Measurements from ENCODE around the gene SLC2A1.
A peak's percentile ranks its signal among the peaks of the same experiment; 100 is the strongest.

The SLC2A1 gene

DNA sequence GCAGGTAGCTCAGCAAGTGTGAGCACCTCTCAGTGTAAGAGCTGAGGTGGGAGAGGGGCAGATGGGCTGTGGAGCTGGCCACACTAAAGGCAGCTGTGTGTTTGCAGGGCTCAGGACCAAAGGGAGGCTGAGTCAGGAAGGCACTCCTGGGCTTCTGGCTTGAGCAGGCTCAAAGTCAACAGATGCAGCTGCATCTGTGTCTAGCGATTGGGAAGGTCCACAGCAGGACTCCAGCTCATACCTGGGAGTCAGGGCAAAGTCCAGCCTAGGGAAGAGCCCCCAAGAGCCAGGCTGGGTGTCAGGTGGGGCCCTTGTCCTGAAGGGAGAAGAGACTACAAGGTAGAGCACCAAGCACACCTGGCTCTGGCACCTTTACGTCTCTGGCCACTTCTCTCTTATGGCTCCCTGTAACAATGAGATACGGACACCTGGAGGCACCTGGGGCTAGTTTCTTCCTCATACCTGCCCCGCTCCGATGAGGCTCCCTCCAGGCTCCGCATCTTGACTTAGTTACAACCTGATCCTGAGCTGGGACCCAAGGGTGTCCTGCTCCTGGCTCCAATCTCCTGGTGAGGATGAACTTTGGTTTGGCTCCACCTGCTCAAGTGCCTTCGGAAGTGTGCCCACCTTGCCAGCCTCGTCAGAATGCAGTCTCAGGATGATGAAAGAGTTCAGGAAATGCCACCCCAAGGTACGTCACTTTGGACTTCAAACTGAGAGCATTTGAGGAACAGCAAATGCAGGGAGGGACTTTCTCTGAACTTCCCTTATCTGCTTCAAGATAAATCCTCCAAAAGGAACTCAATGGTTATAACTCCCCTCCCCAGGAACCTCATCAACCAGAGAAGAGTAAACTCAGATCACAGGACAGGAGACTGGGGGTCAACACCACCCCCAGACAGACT, 21.5 kb upstream of the SLC2A1 start:
- Histone ChIP-seq H3K4me2 (ENCODE audit: low read length) (no peak overlapping the region), H3K23ac (ENCODE audit: low read length) (no peak overlapping the region), H2BK5ac (ENCODE audit: low read depth, low read length, poor library complexity) (no peak overlapping the region), H4K8ac (ENCODE audit: low read depth, low read length) (no peak overlapping the region), H2BK12ac (ENCODE audit: low read length) (peak overlapping the region; percentile 37), H2BK120ac (ENCODE audit: insufficient read depth, low read length, poor library complexity) (peak overlapping the region; percentile 4), H3K4ac (ENCODE audit: low read depth, low read length) (no peak overlapping the region), H3K27ac (ENCODE audit: low read depth, low read length) (no peak overlapping the region), H3K27me3 (ENCODE audit: insufficient read depth, low read length) (no peaks in the 10 kb centered on the region), H4K12ac (ENCODE audit: low read depth, low read length) (no peak overlapping the region), H3K4me1 (ENCODE audit: control insufficient read depth in 1 of 2, insufficient read depth in 2 of 2, low read length in 2 of 2) (peaks cover 4 to 12% of the 10 kb centered on the region in 2 experiments), H3K79me2 (ENCODE audit: control insufficient read depth, insufficient read depth, low read length, poor library complexity) (no peaks in the 10 kb centered on the region), H3K4me3 (ENCODE audit: low read depth, low read length) (no peak overlapping the region), H2AK5ac (ENCODE audit: low read length) (peak overlapping the region; percentile 28), H2AFZ (ENCODE audit: insufficient read depth, low read length, poor library complexity) (no peak overlapping the region), H3K79me1 (ENCODE audit: low read length) (peaks cover 8% of the 10 kb centered on the region), H3K14ac (ENCODE audit: low read length) (no peak overlapping the region), H3K18ac (ENCODE audit: low read length) (no peak overlapping the region), H3K36me3 (ENCODE audit: control insufficient read depth in 1 of 2, insufficient read depth in 2 of 2, low read length in 2 of 2) (peaks cover 0 to 1% of the 10 kb centered on the region in 2 experiments), H3K9ac (ENCODE audit: low read length) (no peak overlapping the region), H4K91ac (ENCODE audit: low read depth, low read length) (peak overlapping the region; percentile 25), H3K9me3 (ENCODE audit: insufficient read depth, low read depth, low read length) (no peaks in the 10 kb centered on the region)
- DNase-seq, result peak; percentile 42 to 56
- WGBS (ENCODE audit: extremely low coverage, insufficient coverage, insufficient read length), result no CpG with 5 or more reads among the region's 9 CpGs

DNA sequence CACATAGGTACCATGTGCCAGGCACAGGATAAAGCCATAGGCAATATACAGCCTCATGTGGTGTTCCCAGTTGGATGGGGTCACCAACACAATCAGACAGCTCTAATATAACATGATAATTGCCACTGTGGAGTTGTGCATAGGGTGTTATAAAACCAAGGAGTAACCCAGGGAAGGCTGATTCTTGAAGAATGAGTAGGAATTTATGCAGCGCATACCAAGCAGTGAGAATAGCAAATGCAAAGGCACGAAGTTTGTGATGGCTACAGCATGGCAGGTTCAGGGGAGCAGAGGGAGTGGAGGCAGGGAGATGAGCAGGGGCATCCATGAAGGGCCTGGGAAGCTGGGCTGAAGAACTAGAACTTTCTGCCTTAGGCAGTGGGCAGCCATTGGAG, 20.4 kb upstream of the SLC2A1 start:
- H3K27me3 ChIP-seq (ENCODE audit: insufficient read depth, low read length), result no peaks in the 10 kb centered on the region
- H3K4me2 ChIP-seq (ENCODE audit: low read length), result no peak overlapping the region
- no peak overlapping the region for H3K14ac ChIP-seq (ENCODE audit: low read length)
- H3K18ac ChIP-seq (ENCODE audit: low read length), result no peak overlapping the region
- H3K9me3 ChIP-seq (ENCODE audit: insufficient read depth, low read depth, low read length), result no peaks in the 10 kb centered on the region
- H2BK5ac ChIP-seq (ENCODE audit: low read depth, low read length, poor library complexity), result no peak overlapping the region
- H3K36me3 ChIP-seq (ENCODE audit: control insufficient read depth in 1 of 2, insufficient read depth in 2 of 2, low read length in 2 of 2), result no peaks in the 10 kb centered on the region
- H3K9ac ChIP-seq (ENCODE audit: low read length), result no peak overlapping the region
- no peak overlapping the region for H3K4me3 ChIP-seq (ENCODE audit: low read depth, low read length)
- no peak overlapping the region for H2BK120ac ChIP-seq (ENCODE audit: insufficient read depth, low read length, poor library complexity)
- H3K79me2 ChIP-seq (ENCODE audit: control insufficient read depth, insufficient read depth, low read length, poor library complexity), result no peaks in the 10 kb centered on the region
- peak overlapping the region; percentile 1 for H4K91ac ChIP-seq (ENCODE audit: low read depth, low read length)
- peak overlapping the region; percentile 31 for H2BK12ac ChIP-seq (ENCODE audit: low read length)
- H3K79me1 ChIP-seq (ENCODE audit: low read length), result peaks cover 10% of the 10 kb centered on the region
- H3K4ac ChIP-seq (ENCODE audit: low read depth, low read length), result no peak overlapping the region
- no peak overlapping the region for H3K23ac ChIP-seq (ENCODE audit: low read length)
- H2AK5ac ChIP-seq (ENCODE audit: low read length), result no peak overlapping the region
- WGBS (ENCODE audit: extremely low coverage, insufficient coverage, insufficient read length), result no CpG with 5 or more reads among the region's 2 CpGs
- H2AFZ ChIP-seq (ENCODE audit: insufficient read depth, low read length, poor library complexity), result no peak overlapping the region
- H4K8ac ChIP-seq (ENCODE audit: low read depth, low read length), result no peak overlapping the region
- H4K12ac ChIP-seq (ENCODE audit: low read depth, low read length), result no peak overlapping the region
- no peak for DNase-seq
- no peak overlapping the region for H3K27ac ChIP-seq (ENCODE audit: low read depth, low read length)
- H3K4me1 ChIP-seq (ENCODE audit: control insufficient read depth in 1 of 2, insufficient read depth in 2 of 2, low read length in 2 of 2), result peaks cover 4 to 12% of the 10 kb centered on the region in 2 experiments

DNA sequence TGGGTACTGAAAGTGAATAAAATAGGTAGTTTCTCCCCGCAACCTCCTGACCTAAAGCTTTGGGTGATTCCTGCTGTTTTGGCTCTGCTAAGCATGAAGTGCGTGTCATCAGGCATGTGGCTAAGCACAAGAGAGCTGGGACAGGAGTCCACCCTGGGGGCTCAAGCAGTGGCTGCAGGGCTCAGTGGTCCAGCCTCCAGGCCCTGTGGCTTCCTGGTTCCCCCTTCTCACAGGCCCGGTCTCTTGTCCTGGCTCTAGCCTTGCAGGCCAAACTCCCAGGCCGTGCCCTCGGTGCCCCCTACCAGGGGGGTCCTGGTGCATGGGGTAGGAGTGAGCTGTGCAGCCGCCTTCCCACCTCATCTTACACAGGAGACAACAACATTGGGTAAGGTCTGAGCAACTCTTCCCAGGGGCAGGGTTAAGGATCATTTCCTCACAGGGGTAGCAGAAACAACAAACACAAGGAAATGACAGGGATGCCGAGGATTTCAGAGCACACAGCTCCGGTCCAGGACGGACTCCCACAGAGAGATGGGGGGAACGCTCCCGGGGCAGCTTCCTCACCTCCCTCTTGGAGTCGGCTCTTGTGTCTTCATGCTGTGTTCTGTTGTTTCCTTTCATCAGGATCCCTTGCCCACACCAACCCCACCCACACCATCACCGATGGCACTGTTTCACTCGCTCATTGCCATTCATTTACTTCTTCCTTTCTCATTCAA, 19.8 kb upstream of the SLC2A1 start:
- Histone ChIP-seq H2BK5ac (ENCODE audit: low read depth, low read length, poor library complexity) (no peak overlapping the region), H3K36me3 (ENCODE audit: control insufficient read depth in 1 of 2, insufficient read depth in 2 of 2, low read length in 2 of 2) (no peaks in the 10 kb centered on the region), H3K79me2 (ENCODE audit: control insufficient read depth, insufficient read depth, low read length, poor library complexity) (no peaks in the 10 kb centered on the region)

DNA sequence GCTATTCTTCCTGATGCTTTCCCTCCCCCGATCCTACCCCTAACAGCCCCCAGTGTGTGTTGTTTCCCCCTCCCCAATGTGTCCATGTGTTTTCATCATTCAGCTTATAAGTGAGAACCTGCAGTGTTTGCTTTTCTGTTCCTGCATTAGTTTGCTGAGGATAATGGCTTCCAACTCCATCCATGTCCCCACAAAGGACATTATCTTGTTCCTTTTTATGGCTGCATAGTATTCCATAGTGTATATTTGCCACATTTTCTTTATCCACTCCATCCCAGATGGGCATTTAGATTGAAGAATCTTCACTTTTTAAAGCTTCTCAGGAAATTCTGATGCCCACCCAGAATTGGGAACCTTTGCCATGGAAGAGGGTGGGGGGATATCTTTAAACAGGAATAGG, 19.0 kb upstream of the SLC2A1 start:
- peak overlapping the region; percentile 44 for H2BK120ac ChIP-seq (ENCODE audit: insufficient read depth, low read length, poor library complexity)
- no peak overlapping the region for H3K4ac ChIP-seq (ENCODE audit: low read depth, low read length)
- H3K79me1 ChIP-seq (ENCODE audit: low read length), result peaks cover 15% of the 10 kb centered on the region
- peak overlapping the region; percentile 63 for H4K91ac ChIP-seq (ENCODE audit: low read depth, low read length)
- H3K23ac ChIP-seq (ENCODE audit: low read length), result no peak overlapping the region
- no peak overlapping the region for H3K27ac ChIP-seq (ENCODE audit: low read depth, low read length)
- H2BK12ac ChIP-seq (ENCODE audit: low read length), result no peak overlapping the region
- no peak overlapping the region for H4K12ac ChIP-seq (ENCODE audit: low read depth, low read length)
- H3K4me1 ChIP-seq (ENCODE audit: control insufficient read depth in 1 of 2, insufficient read depth in 2 of 2, low read length in 2 of 2), result peaks cover 9 to 17% of the 10 kb centered on the region in 2 experiments
- no CpG with 5 or more reads among the region's 1 CpG for WGBS (ENCODE audit: extremely low coverage, insufficient coverage, insufficient read length)
- no peak overlapping the region for H2BK5ac ChIP-seq (ENCODE audit: low read depth, low read length, poor library complexity)
- no peak overlapping the region for H3K4me3 ChIP-seq (ENCODE audit: low read depth, low read length)
- no peak overlapping the region for H4K8ac ChIP-seq (ENCODE audit: low read depth, low read length)
- H2AK5ac ChIP-seq (ENCODE audit: low read length), result no peak overlapping the region
- no peak overlapping the region for H3K4me2 ChIP-seq (ENCODE audit: low read length)
- peak overlapping the region; percentile 29 for H3K14ac ChIP-seq (ENCODE audit: low read length)
- H3K9me3 ChIP-seq (ENCODE audit: insufficient read depth, low read depth, low read length), result no peaks in the 10 kb centered on the region
- no peak overlapping the region for H3K18ac ChIP-seq (ENCODE audit: low read length)
- H3K36me3 ChIP-seq (ENCODE audit: control insufficient read depth in 1 of 2, insufficient read depth in 2 of 2, low read length in 2 of 2), result no peaks in the 10 kb centered on the region
- H3K79me2 ChIP-seq (ENCODE audit: control insufficient read depth, insufficient read depth, low read length, poor library complexity), result no peaks in the 10 kb centered on the region
- H3K27me3 ChIP-seq (ENCODE audit: insufficient read depth, low read length), result no peaks in the 10 kb centered on the region
- H3K9ac ChIP-seq (ENCODE audit: low read length), result no peak overlapping the region
- no peak overlapping the region for H2AFZ ChIP-seq (ENCODE audit: insufficient read depth, low read length, poor library complexity)
- no peak for DNase-seq

More for the DNA sequence above, 19.8 kb upstream of the SLC2A1 start:
- Histone ChIP-seq H2AK5ac (ENCODE audit: low read length) (peak overlapping the region; percentile 71), H2BK12ac (ENCODE audit: low read length) (peak overlapping the region; percentile 38), H4K91ac (ENCODE audit: low read depth, low read length) (peak overlapping the region; percentile 63), H3K23ac (ENCODE audit: low read length) (no peak overlapping the region), H3K18ac (ENCODE audit: low read length) (peak overlapping the region; percentile 42), H3K4me2 (ENCODE audit: low read length) (no peak overlapping the region), H3K4me3 (ENCODE audit: low read depth, low read length) (no peak overlapping the region), H3K14ac (ENCODE audit: low read length) (peak overlapping the region; percentile 29), H3K4ac (ENCODE audit: low read depth, low read length) (no peak overlapping the region), H3K79me1 (ENCODE audit: low read length) (peaks cover 15% of the 10 kb centered on the region), H4K8ac (ENCODE audit: low read depth, low read length) (peak overlapping the region; percentile 22), H3K27ac (ENCODE audit: low read depth, low read length) (no peak overlapping the region), H3K27me3 (ENCODE audit: insufficient read depth, low read length) (no peaks in the 10 kb centered on the region), H3K9me3 (ENCODE audit: insufficient read depth, low read depth, low read length) (no peaks in the 10 kb centered on the region), H3K4me1 (ENCODE audit: control insufficient read depth in 1 of 2, insufficient read depth in 2 of 2, low read length in 2 of 2) (peaks cover 5 to 14% of the 10 kb centered on the region in 2 experiments), H4K12ac (ENCODE audit: low read depth, low read length) (no peak overlapping the region), H2AFZ (ENCODE audit: insufficient read depth, low read length, poor library complexity) (no peak overlapping the region), H3K9ac (ENCODE audit: low read length) (no peak overlapping the region), H2BK120ac (ENCODE audit: insufficient read depth, low read length, poor library complexity) (peak overlapping the region; percentile 44)
- no peak for DNase-seq
- WGBS (ENCODE audit: extremely low coverage, insufficient coverage, insufficient read length), result no CpG with 5 or more reads among the region's 14 CpGs

Measured in trophoblast cell (in vitro differentiated cells and primary cell).